Cardiac muscle cell (in vitro differentiated cells and primary cell): ENCODE results near the gene TMEM86A. TPM values are rescaled to one million over a fixed set of nuclear protein-coding genes. Genes with fewer than 3 reads are reported as not detected.

ENCODE experiments used
- DNase-seq, 2 donors: peaks; one replicate each; pipeline versions ENCODE4 v3.0.0 to v3.0.0-alpha.2; 2010 to 2017; ENCODE audit warnings: low read depth in 1 of 2, low spot score in 1 of 2
- H3K27ac ChIP-seq: fragments of 200-600 bp; sonication (generic); 2 replicates; pipeline ENCODE4 v1.5.1; 2016
- H3K27me3 ChIP-seq: fragments of 200-600 bp; sonication (generic); 2 replicates; pipeline ENCODE4 v1.6.0; 2016; ENCODE audit warnings: control low read depth
- H3K36me3 ChIP-seq: fragments of 200-600 bp; sonication (generic); 2 replicates; pipeline ENCODE4 v1.5.1; 2016; ENCODE audit warnings: control low read depth
- H3K4me1 ChIP-seq: fragments of 200-600 bp; sonication (generic); 2 replicates; pipeline ENCODE4 v1.8.1; 2017; ENCODE audit warnings: low read depth, mild to moderate bottlenecking, mixed run types
- H3K4me3 ChIP-seq: fragments of 200-600 bp; sonication (generic); 2 replicates; pipeline ENCODE4 v1.5.1; 2016; ENCODE audit warnings: mild to moderate bottlenecking
- H3K9me3 ChIP-seq: fragments of 200-600 bp; sonication (generic); 2 replicates; pipeline ENCODE4 v1.5.1; 2017; ENCODE audit warnings: low read depth, mild to moderate bottlenecking, control low read depth
- polyA plus RNA-seq: library from polyadenylated mRNA; unstranded; fragments of >200 nt; fragmentation: Nextera tagmentation; extraction: Ambion mirVana; gene quantifications from 2 replicates; pipeline ENCODE4 v1.2.1, GENCODE V29; 2016
- total RNA-seq: library from RNA; depleted of rRNA; stranded (reverse); fragments of >200 nt; gene quantifications from 2 replicates; pipeline ENCODE4 v1.2.3, GENCODE V29; 2016
- TF ChIP-seq, protein P1 (sequence below): IDR thresholded peaks from 2 replicates; pipeline ENCODE4 v1.5.1; 2012; ENCODE audit warnings: low read depth, mild to moderate bottlenecking, low read length

Gene TMEM86A
- total and polyA plus RNA-seq, 2 experiments from 2014 or later = 3.4 to 5.2 TPM

DNA sequence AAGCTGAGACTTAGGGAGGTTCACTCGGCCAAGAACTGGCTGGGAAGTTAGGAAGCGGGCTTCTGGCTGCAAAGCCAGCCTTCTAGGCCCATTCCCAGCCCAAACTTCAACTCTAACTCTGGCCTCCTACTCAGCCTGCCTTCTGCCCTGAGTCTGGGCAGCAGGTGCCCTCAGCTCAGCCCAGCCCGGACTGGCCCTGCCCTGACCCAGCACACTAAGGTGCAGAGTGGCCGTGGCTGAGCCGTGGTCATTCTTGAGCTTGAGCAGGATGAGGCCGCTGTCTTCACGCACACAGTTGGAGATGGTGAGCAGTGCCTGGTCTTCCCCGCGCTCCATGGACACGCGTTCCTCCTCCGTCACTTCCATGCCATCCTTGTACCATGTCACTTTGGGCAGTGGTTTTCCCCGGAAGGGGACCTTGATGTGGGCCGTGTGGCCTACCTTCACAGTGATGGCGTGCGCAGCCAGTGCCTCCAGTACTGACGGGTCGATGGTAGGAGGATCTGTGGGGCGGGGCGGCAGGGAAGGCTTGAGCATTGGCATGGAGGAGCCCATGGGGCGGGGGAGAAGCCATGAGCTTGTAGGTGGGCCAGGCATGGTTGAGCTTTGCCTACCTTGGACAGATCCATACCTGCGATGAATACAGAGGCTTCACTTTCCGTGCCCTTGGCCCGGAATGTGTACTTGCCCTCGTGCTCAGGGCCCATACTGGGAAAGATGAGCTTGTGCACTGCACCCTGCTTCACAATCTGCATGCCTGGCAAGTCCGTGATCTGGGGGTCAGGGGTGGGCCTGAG is 15.3 kb downstream of the TMEM86A start:
- Histone ChIP-seq H3K27me3 (peaks cover 5% of the 10 kb centered on the region), H3K36me3 (no peaks in the 10 kb centered on the region), H3K9me3 (no peaks in the 10 kb centered on the region), H3K4me1 (no peaks in the 10 kb centered on the region), H3K4me3 (no peak overlapping the region), H3K27ac (no peak overlapping the region)
- TF ChIP-seq, protein P1, sequence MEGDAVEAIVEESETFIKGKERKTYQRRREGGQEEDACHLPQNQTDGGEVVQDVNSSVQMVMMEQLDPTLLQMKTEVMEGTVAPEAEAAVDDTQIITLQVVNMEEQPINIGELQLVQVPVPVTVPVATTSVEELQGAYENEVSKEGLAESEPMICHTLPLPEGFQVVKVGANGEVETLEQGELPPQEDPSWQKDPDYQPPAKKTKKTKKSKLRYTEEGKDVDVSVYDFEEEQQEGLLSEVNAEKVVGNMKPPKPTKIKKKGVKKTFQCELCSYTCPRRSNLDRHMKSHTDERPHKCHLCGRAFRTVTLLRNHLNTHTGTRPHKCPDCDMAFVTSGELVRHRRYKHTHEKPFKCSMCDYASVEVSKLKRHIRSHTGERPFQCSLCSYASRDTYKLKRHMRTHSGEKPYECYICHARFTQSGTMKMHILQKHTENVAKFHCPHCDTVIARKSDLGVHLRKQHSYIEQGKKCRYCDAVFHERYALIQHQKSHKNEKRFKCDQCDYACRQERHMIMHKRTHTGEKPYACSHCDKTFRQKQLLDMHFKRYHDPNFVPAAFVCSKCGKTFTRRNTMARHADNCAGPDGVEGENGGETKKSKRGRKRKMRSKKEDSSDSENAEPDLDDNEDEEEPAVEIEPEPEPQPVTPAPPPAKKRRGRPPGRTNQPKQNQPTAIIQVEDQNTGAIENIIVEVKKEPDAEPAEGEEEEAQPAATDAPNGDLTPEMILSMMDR = no peak
- no peak for DNase-seq

DNA sequence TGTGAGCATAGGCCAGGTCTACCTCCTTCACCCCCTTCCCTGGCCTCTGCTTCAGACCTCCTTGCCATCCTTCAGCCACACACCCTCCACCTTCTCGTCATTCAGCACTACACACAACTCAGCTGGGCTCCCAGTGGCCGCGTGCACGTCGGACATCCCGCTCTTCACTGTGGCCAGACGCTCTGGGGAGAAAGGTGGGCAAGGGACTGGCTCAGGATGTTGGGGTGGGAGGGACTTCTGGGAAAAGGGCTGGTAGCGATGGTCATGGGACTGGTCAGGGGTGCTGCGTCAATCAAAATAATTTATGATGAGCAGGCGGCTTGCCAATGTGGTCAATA is 15.8 kb downstream of the TMEM86A start:
- Histone ChIP-seq H3K4me1 (no peaks in the 10 kb centered on the region), H3K27ac (no peak overlapping the region), H3K9me3 (no peaks in the 10 kb centered on the region), H3K36me3 (no peaks in the 10 kb centered on the region), H3K4me3 (no peak overlapping the region), H3K27me3 (peaks cover 5% of the 10 kb centered on the region)
- no peak for DNase-seq
- TF ChIP-seq, protein P1 = no peak

DNA sequence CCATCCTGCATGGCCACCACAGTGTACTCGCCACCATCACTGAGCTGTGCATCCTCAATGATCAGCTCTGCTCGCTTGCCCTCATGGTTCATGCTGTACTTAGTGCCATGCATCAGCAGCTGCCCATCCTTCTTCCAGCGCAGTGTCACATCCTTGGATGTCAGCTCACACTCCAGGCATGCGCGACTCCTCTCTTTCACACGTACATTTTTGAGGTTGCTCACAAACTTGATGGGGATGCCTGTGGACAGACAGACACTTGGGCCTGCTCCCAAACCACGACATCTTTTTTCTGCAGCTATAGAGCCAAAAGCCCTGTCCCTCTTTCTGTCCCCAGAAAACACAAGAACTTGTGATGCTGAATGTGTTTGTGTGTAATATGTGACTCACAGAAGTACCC is 16.9 kb downstream of the TMEM86A start:
- Histone ChIP-seq H3K4me3 (no peak overlapping the region), H3K27me3 (peaks cover 5% of the 10 kb centered on the region), H3K27ac (no peak overlapping the region), H3K4me1 (no peaks in the 10 kb centered on the region), H3K36me3 (no peaks in the 10 kb centered on the region), H3K9me3 (no peaks in the 10 kb centered on the region)
- no peak for DNase-seq
- TF ChIP-seq, protein P1 = no peak

GRCh38 chr11:18720091-18720807 is 21.7 kb downstream of the TMEM86A start:
- Histone ChIP-seq H3K36me3 (no peaks in the 10 kb centered on the region), H3K27me3 (no peaks in the 10 kb centered on the region), H3K9me3 (no peaks in the 10 kb centered on the region), H3K27ac (no peak overlapping the region), H3K4me1 (no peaks in the 10 kb centered on the region), H3K4me3 (no peak overlapping the region)
- TF ChIP-seq, protein P1 = no peak
- DNase-seq = peak in 1 of 2 donors; percentile 13

GRCh38 chr11:18720808-18721560 is 22.4 kb downstream of the TMEM86A start:
- peak; percentile 75 to 89 for DNase-seq
- Histone ChIP-seq H3K4me3 (peak overlapping the region; percentile 37), H3K4me1 (no peaks in the 10 kb centered on the region), H3K27me3 (no peaks in the 10 kb centered on the region), H3K27ac (no peak overlapping the region), H3K36me3 (no peaks in the 10 kb centered on the region), H3K9me3 (no peaks in the 10 kb centered on the region)
- TF ChIP-seq, protein P1 = no peak
